ENCODE results near the gene HCLS1.
"Not testable (repeated sequence)": the region's sequence is repeated elsewhere in the genome, so short reads cannot be mapped to it uniquely, and the experiment has no call there.

The HCLS1 gene

DNA sequence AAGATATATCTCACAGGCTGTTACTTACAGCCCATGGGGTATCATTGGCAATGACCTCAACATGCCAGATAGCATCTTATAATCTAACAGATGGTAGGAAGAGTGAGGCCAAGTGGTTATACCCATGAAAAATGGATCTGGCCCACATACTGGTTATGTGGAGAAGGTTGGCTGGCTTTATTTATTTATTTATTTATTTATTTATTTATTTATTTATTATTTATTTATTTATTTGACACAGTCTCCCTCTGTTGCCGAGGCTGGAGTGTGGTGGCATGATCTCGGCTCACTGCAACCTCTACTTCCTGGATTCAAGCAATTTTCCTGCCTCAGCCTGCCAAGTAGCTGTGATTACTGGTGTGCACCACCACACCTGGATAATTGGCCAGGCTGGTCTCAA lies 55.9 kb downstream of the HCLS1 start:
- H3K27ac ChIP-seq (ENCODE audit: low read depth, low read length): no peak overlapping the region
- H3K27me3 ChIP-seq (ENCODE audit: control insufficient read depth in 5 of 5, insufficient read depth in 4 of 5, low read length in 5 of 5): no peaks in the 10 kb centered on the region
- H3K4me3 ChIP-seq (ENCODE audit: low read depth in 1 of 5, low read length in 5 of 5): no peak overlapping the region
- no peak overlapping the region for H3K9ac ChIP-seq (ENCODE audit: low read length in 5 of 5)
- H3K4me1 ChIP-seq (ENCODE audit: control insufficient read depth in 5 of 5, insufficient read depth in 5 of 5, low read length in 5 of 5): peaks cover 0 to 23% (median 0%) of the 10 kb centered on the region in 5 donors
- H3K9me3 ChIP-seq (ENCODE audit: control insufficient read depth in 5 of 5, low read length in 5 of 5): no peaks in the 10 kb centered on the region
- H3K36me3 ChIP-seq (ENCODE audit: control insufficient read depth in 5 of 5, insufficient read depth in 5 of 5, low read length in 5 of 5): no peaks in the 10 kb centered on the region

DNA sequence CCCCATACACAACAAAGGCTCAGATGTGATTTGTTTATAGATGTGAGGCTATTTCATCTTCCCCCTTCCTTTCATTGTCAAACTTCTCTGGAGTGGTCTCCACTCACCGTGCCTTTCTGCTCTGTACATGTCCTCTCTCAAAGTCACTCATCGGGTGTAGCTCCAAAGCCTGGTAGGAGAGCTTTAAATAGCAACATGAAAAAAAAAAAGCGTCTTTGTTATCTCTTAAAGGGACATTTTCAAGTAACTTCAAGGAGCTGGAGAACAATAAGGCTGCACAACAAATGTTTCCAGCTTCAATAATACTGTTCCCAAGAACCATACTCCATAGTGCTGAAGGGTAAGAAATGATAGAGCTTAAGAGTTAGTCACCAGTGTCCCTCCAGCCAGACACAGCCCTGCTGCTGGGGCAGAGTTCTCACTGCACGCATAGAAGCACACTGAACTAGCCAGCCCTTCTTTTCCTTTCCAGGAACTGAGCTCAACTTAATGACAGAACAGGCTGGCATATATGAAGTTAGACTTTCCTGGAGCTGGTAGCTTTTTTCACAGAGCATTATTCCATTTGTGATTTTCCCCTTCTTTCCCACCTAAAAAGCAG lies 59.4 kb downstream of the HCLS1 start:
- no peak overlapping the region for H3K4me3 ChIP-seq (ENCODE audit: low read depth in 1 of 5, low read length in 5 of 5)
- H3K36me3 ChIP-seq (ENCODE audit: control insufficient read depth in 5 of 5, insufficient read depth in 5 of 5, low read length in 5 of 5): no peaks in the 10 kb centered on the region
- H3K9me3 ChIP-seq (ENCODE audit: control insufficient read depth in 5 of 5, low read length in 5 of 5): no peaks in the 10 kb centered on the region
- peaks cover 0 to 23% (median 0%) of the 10 kb centered on the region in 5 donors for H3K4me1 ChIP-seq (ENCODE audit: control insufficient read depth in 5 of 5, insufficient read depth in 5 of 5, low read length in 5 of 5)
- no peaks in the 10 kb centered on the region for H3K27me3 ChIP-seq (ENCODE audit: control insufficient read depth in 5 of 5, insufficient read depth in 4 of 5, low read length in 5 of 5)
- H3K9ac ChIP-seq (ENCODE audit: low read length in 5 of 5): no peak overlapping the region
- H3K27ac ChIP-seq (ENCODE audit: low read depth, low read length): peak overlapping the region; percentile 21

DNA sequence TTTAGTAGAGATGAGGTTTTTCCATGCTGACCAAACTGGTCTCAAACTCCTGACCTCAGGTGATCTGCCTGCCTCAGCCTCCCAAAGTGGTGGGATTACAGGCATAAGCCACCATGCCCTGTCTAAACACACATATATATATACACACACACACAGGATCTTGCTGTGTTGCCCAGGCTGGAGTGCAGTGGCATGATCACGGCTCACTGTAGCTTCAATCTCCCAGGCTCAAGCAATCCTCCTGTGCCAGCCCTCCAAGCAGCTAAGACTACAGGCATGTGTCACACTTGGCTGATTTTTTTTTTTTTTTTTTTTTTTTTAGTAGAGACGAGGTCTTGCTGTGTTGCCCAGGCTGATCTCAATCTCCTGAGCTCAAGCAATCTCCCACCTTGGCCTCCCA lies 60.8 kb downstream of the HCLS1 start:
- not testable (repeated sequence) for H3K36me3 ChIP-seq (ENCODE audit: control insufficient read depth in 5 of 5, insufficient read depth in 5 of 5, low read length in 5 of 5)

DNA sequence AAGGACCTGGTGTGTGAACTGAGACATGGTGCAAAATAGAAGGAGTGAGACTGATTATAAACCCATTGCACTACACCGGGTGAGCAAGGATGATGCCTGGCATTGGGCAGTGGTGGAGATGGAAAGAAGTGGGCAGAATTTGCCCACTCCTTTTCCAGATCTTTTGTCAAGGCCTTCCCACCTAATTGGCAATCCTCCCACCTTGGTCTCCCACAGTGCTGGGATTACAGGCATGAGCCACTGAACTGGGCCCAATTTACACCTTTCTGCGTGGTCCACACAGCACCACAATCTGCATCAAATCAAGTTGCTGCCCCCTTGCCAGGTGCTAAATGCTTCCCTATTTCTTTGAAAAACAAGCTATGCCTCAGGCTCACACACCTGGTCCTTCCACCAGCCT lies 62.1 kb downstream of the HCLS1 start:
- H3K27ac ChIP-seq (ENCODE audit: low read depth, low read length): no peak overlapping the region
- peaks cover 0 to 25% (median 0%) of the 10 kb centered on the region in 5 donors for H3K4me1 ChIP-seq (ENCODE audit: control insufficient read depth in 5 of 5, insufficient read depth in 5 of 5, low read length in 5 of 5)

More for the DNA sequence above, 60.8 kb downstream of the HCLS1 start:
- H3K27ac ChIP-seq (ENCODE audit: low read depth, low read length); H3K27me3 ChIP-seq (ENCODE audit: control insufficient read depth in 5 of 5, insufficient read depth in 4 of 5, low read length in 5 of 5); H3K9me3 ChIP-seq (ENCODE audit: control insufficient read depth in 5 of 5, low read length in 5 of 5); H3K4me3 ChIP-seq (ENCODE audit: low read depth in 1 of 5, low read length in 5 of 5); H3K9ac ChIP-seq (ENCODE audit: low read length in 5 of 5): not testable (repeated sequence)
- H3K4me1 ChIP-seq (ENCODE audit: control insufficient read depth in 5 of 5, insufficient read depth in 5 of 5, low read length in 5 of 5): peaks cover 0 to 24% (median 0%) of the 10 kb centered on the region in 5 donors

DNA sequence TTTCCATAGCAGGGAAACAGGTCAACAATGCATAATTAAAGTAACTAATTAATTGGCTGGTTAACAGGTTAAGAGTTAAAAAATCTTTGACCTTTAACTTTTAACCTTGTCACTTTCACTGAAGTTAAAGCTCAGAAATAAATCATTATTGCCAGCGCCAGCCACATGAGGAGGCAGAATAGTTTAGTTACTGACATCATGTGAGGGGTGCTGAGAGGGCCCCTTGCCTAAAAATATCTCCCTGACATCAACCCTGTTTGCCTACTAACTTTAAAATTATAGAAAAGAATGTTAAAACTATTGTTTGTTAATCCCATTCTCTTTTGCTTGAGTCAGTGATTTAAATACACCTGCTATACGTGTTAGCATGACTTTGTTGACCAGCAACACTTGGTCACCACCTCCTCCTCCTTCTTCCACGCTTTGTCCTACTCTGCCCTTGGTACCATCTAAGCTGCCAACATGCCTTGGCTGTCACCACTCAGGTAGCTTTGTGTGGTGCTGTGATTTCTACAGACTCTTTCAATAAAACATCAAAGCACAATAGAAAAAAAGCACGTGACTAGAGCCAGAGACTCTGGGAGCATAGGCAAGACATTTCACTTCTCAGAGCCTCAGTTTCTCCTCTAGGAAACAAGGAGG lies 64.8 kb downstream of the HCLS1 start:
- Histone ChIP-seq H3K27ac (ENCODE audit: low read depth, low read length) (no peak overlapping the region), H3K36me3 (ENCODE audit: control insufficient read depth in 5 of 5, insufficient read depth in 5 of 5, low read length in 5 of 5) (no peaks in the 10 kb centered on the region), H3K4me1 (ENCODE audit: control insufficient read depth in 5 of 5, insufficient read depth in 5 of 5, low read length in 5 of 5) (peaks cover 0 to 11% (median 3%) of the 10 kb centered on the region in 5 donors), H3K27me3 (ENCODE audit: control insufficient read depth in 5 of 5, insufficient read depth in 4 of 5, low read length in 5 of 5) (no peaks in the 10 kb centered on the region), H3K9me3 (ENCODE audit: control insufficient read depth in 5 of 5, low read length in 5 of 5) (no peaks in the 10 kb centered on the region), H3K4me3 (ENCODE audit: low read depth in 1 of 5, low read length in 5 of 5) (no peak overlapping the region), H3K9ac (ENCODE audit: low read length in 5 of 5) (no peak overlapping the region)

More for the DNA sequence above, 62.1 kb downstream of the HCLS1 start:
- Histone ChIP-seq H3K4me3 (ENCODE audit: low read depth in 1 of 5, low read length in 5 of 5) (no peak overlapping the region), H3K36me3 (ENCODE audit: control insufficient read depth in 5 of 5, insufficient read depth in 5 of 5, low read length in 5 of 5) (no peaks in the 10 kb centered on the region), H3K27me3 (ENCODE audit: control insufficient read depth in 5 of 5, insufficient read depth in 4 of 5, low read length in 5 of 5) (no peaks in the 10 kb centered on the region), H3K9ac (ENCODE audit: low read length in 5 of 5) (no peak overlapping the region), H3K9me3 (ENCODE audit: control insufficient read depth in 5 of 5, low read length in 5 of 5) (no peaks in the 10 kb centered on the region)

DNA sequence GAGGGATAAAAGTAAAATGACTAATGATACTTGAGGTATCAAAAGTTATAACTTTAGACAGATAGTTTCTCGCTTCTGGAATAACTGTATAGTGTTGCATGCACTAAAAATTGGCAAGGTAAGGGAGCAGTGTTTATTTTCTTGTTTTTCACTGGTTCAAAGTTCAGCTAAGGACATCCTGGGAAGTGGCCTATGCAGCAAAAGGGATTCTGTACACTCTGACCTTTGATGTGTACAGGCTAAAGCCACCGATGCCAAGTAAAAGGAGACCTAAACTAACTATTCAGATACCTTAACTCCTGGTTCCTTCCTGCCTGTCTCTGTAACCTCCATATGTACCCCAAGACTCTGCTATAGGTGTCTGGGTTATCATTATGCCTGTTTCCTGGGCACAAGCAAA lies 65.9 kb downstream of the HCLS1 start:
- Histone ChIP-seq H3K27ac (ENCODE audit: low read depth, low read length) (no peak overlapping the region), H3K36me3 (ENCODE audit: control insufficient read depth in 5 of 5, insufficient read depth in 5 of 5, low read length in 5 of 5) (no peaks in the 10 kb centered on the region), H3K9ac (ENCODE audit: low read length in 5 of 5) (no peak overlapping the region), H3K4me3 (ENCODE audit: low read depth in 1 of 5, low read length in 5 of 5) (no peak overlapping the region), H3K27me3 (ENCODE audit: control insufficient read depth in 5 of 5, insufficient read depth in 4 of 5, low read length in 5 of 5) (no peaks in the 10 kb centered on the region), H3K9me3 (ENCODE audit: control insufficient read depth in 5 of 5, low read length in 5 of 5) (no peaks in the 10 kb centered on the region), H3K4me1 (ENCODE audit: control insufficient read depth in 5 of 5, insufficient read depth in 5 of 5, low read length in 5 of 5) (peaks cover 0 to 5% (median 3%) of the 10 kb centered on the region in 5 donors)

DNA sequence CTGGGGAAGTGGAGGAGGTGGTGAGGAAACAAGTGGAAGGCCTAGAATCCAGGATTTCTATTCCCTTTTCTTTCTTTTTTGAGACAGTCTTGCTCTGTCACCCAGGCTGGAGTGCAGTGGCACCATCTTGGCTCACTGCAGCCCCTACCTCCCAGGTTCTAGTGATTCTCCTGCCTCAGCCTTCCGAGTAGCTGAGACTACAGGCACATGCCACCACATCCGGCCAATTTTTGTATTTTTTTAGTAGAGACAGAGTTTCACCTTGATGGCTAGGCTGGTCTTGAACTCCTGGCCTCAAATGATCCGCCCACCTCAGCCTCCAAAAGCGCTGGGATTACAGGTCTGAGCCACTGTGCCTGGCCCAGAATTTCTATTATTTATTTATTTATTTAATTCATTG lies 66.9 kb downstream of the HCLS1 start:
- not testable (repeated sequence) for H3K9ac ChIP-seq (ENCODE audit: low read length in 5 of 5); H3K36me3 ChIP-seq (ENCODE audit: control insufficient read depth in 5 of 5, insufficient read depth in 5 of 5, low read length in 5 of 5); H3K9me3 ChIP-seq (ENCODE audit: control insufficient read depth in 5 of 5, low read length in 5 of 5); H3K4me1 ChIP-seq (ENCODE audit: control insufficient read depth in 5 of 5, insufficient read depth in 5 of 5, low read length in 5 of 5); H3K27ac ChIP-seq (ENCODE audit: low read depth, low read length); H3K27me3 ChIP-seq (ENCODE audit: control insufficient read depth in 5 of 5, insufficient read depth in 4 of 5, low read length in 5 of 5); H3K4me3 ChIP-seq (ENCODE audit: low read depth in 1 of 5, low read length in 5 of 5)

DNA sequence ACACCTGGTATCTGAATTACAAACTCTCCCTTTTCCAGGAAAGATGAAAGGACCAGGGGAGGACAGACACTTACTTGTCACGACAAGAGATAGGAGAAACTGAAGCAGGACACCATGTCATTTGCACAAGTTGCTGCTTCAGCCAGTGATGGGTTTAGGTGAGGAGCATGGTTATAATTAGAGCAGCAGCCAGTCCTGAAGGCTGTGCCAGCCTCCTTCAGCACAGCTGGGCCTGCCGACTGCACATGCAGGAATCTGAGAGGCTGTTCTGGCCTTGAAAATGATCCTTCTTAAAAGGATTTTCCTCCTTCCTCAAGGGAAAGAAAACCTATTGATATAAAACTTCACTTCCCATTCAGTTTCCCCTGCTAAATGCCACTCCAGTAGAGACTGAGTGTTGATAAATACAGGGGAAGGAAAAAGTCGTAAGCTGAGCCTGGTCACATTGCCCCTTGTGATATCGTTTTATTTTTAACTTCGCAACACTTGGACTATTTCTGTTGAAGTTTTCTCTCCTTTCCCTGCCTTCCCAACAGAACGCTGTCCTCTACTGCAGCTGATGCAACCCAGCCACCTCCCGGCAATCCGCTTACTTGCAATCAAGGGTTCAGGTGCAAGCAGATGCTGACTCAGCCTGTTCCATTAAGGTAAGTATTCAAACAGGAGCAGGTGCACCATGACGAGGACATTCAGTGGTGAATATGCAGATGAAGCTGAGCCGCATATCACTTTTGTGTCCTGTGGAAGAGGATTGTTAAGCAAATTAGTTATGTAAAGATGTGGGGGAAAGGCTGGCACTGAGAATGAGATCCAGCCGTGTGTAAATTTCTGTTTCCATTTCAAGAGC lies 67.6 kb downstream of the HCLS1 start, which contains the start of gene FBXO40:
Gene FBXO40 (plus strand): TSS at position 524 of the 847 bp plus-strand sequence. CDS start 27,197 bp downstream, outside the sequence.
- no peaks in the 10 kb centered on the region for H3K36me3 ChIP-seq (ENCODE audit: control insufficient read depth in 5 of 5, insufficient read depth in 5 of 5, low read length in 5 of 5)
- no peaks in the 10 kb centered on the region for H3K27me3 ChIP-seq (ENCODE audit: control insufficient read depth in 5 of 5, insufficient read depth in 4 of 5, low read length in 5 of 5)
- peaks cover 0 to 5% (median 3%) of the 10 kb centered on the region in 5 donors for H3K4me1 ChIP-seq (ENCODE audit: control insufficient read depth in 5 of 5, insufficient read depth in 5 of 5, low read length in 5 of 5)
- no peak within 1 kb of the TSS for H3K9ac ChIP-seq (ENCODE audit: low read length in 5 of 5)
- H3K27ac ChIP-seq (ENCODE audit: low read depth, low read length): no peak within 1 kb of the TSS
- no peaks in the 10 kb centered on the region for H3K9me3 ChIP-seq (ENCODE audit: control insufficient read depth in 5 of 5, low read length in 5 of 5)
- no peak within 1 kb of the TSS for H3K4me3 ChIP-seq (ENCODE audit: low read depth in 1 of 5, low read length in 5 of 5)

DNA sequence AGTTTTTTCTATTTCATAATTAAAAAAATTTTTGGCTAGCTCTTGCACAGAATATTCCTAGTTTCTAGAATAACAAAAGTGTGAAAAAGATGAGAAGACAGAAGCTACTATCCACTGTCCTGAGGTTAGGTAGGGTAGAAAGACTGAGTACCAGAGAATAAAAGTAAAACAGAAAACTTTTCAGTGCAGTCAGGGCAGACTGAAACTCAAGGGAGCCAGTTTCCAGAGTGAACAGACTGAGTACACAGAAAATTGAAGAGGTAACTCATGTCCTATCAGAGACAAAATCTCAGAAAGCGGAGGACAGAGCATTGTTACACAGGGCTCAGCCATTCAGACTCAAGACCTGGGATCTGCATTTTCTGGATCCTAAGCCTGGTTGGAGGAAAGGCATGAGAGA lies 76.3 kb downstream of the HCLS1 start:
- Histone ChIP-seq H3K4me3 (ENCODE audit: low read depth in 1 of 5, low read length in 5 of 5) (no peak overlapping the region), H3K9me3 (ENCODE audit: control insufficient read depth in 5 of 5, low read length in 5 of 5) (no peaks in the 10 kb centered on the region), H3K4me1 (ENCODE audit: control insufficient read depth in 5 of 5, insufficient read depth in 5 of 5, low read length in 5 of 5) (no peaks in the 10 kb centered on the region), H3K36me3 (ENCODE audit: control insufficient read depth in 5 of 5, insufficient read depth in 5 of 5, low read length in 5 of 5) (no peaks in the 10 kb centered on the region), H3K27ac (ENCODE audit: low read depth, low read length) (no peak overlapping the region), H3K9ac (ENCODE audit: low read length in 5 of 5) (no peak overlapping the region), H3K27me3 (ENCODE audit: control insufficient read depth in 5 of 5, insufficient read depth in 4 of 5, low read length in 5 of 5) (no peaks in the 10 kb centered on the region)

DNA sequence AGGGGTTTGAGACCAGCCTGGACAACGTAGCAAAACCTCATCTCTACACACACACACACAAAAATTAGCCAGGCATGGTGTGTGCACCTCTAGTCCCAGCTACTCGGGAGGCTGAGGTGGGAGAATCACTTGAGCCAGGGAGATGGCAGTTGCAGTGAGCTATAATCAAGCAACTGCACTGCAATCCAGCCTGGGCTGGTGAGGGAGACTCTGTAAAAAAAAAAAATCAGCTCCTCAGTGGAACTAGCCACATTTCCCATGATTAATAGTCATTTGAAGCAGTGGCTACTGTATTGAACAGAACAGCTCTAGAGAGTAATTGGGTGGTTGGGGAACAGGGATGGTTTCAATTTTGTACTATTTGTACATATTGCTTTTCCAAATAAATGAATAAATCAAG lies 79.0 kb downstream of the HCLS1 start:
- Histone ChIP-seq H3K27me3 (ENCODE audit: control insufficient read depth in 5 of 5, insufficient read depth in 4 of 5, low read length in 5 of 5) (no peaks in the 10 kb centered on the region), H3K36me3 (ENCODE audit: control insufficient read depth in 5 of 5, insufficient read depth in 5 of 5, low read length in 5 of 5) (no peaks in the 10 kb centered on the region), H3K4me3 (ENCODE audit: low read depth in 1 of 5, low read length in 5 of 5) (no peak overlapping the region), H3K4me1 (ENCODE audit: control insufficient read depth in 5 of 5, insufficient read depth in 5 of 5, low read length in 5 of 5) (no peaks in the 10 kb centered on the region), H3K27ac (ENCODE audit: low read depth, low read length) (no peak overlapping the region), H3K9ac (ENCODE audit: low read length in 5 of 5) (no peak overlapping the region), H3K9me3 (ENCODE audit: control insufficient read depth in 5 of 5, low read length in 5 of 5) (no peaks in the 10 kb centered on the region)
